Mucosa of stomach (tissue), 1 donor: ENCODE measurements around the gene ACTRT2.

ENCODE experiments used
- H3K27me3 ChIP-seq: one replicate; pipeline ENCODE4 v1.7.0; 2013; ENCODE audit warnings: mild to moderate bottlenecking, low read length; ENCODE audit not compliant: control insufficient read depth, insufficient read depth
- H3K36me3 ChIP-seq: one replicate; pipeline ENCODE4 v1.7.0; 2013; ENCODE audit warnings: low read length; ENCODE audit not compliant: control insufficient read depth, insufficient read depth
- H3K4me1 ChIP-seq: one replicate; pipeline ENCODE4 v1.7.0; 2013; ENCODE audit warnings: mild to moderate bottlenecking, low read length; ENCODE audit not compliant: control insufficient read depth, insufficient read depth
- H3K4me3 ChIP-seq: one replicate; pipeline ENCODE4 v1.7.0; 2013; ENCODE audit warnings: low read length
- H3K9ac ChIP-seq: one replicate; pipeline ENCODE4 v1.7.0; 2013; ENCODE audit warnings: mild to moderate bottlenecking, low read length, moderate library complexity
- H3K9me3 ChIP-seq: one replicate; pipeline ENCODE4 v1.7.0; 2013; ENCODE audit warnings: mild to moderate bottlenecking, low read length, moderate library complexity; ENCODE audit not compliant: control insufficient read depth
- donor health status: Pancreatic carcinoma.

ACTRT2 gene

GRCh38 chr1:2985694-2986548 is 35.3 kb upstream of the ACTRT2 start:
- Histone ChIP-seq H3K9ac (no peak overlapping the region), H3K36me3 (no peaks in the 10 kb centered on the region), H3K4me3 (no peak overlapping the region), H3K4me1 (no peaks in the 10 kb centered on the region), H3K27me3 (no peaks in the 10 kb centered on the region), H3K9me3 (no peaks in the 10 kb centered on the region)

GRCh38 chr1:2986549-2987305 is 34.5 kb upstream of the ACTRT2 start:
- Histone ChIP-seq H3K27me3 (no peaks in the 10 kb centered on the region), H3K4me3 (no peak overlapping the region), H3K9me3 (no peaks in the 10 kb centered on the region), H3K9ac (no peak overlapping the region), H3K36me3 (no peaks in the 10 kb centered on the region), H3K4me1 (no peaks in the 10 kb centered on the region)

- Histone ChIP-seq H3K9ac (no peak overlapping the region), H3K9me3 (no peaks in the 10 kb centered on the region), H3K27me3 (no peaks in the 10 kb centered on the region), H3K4me1 (no peaks in the 10 kb centered on the region), H3K4me3 (no peak overlapping the region), H3K36me3 (no peaks in the 10 kb centered on the region)
These were observed 33.5 kb upstream of the ACTRT2 start for GRCh38 chr1:2987773-2988172.

- H3K36me3 ChIP-seq = no peaks in the 10 kb centered on the region
- no peak overlapping the region for H3K9ac ChIP-seq
- no peaks in the 10 kb centered on the region for H3K4me1 ChIP-seq
- no peaks in the 10 kb centered on the region for H3K9me3 ChIP-seq
- no peak overlapping the region for H3K4me3 ChIP-seq
- no peaks in the 10 kb centered on the region for H3K27me3 ChIP-seq
These were observed 33.0 kb upstream of the ACTRT2 start for GRCh38 chr1:2988256-2988655.

GRCh38 chr1:2989185-2989584 is 32.1 kb upstream of the ACTRT2 start:
- Histone ChIP-seq H3K36me3 (no peaks in the 10 kb centered on the region), H3K9ac (no peak overlapping the region), H3K27me3 (no peaks in the 10 kb centered on the region), H3K4me3 (no peak overlapping the region), H3K9me3 (no peaks in the 10 kb centered on the region), H3K4me1 (no peaks in the 10 kb centered on the region)

GRCh38 chr1:2989976-2990375 is 31.3 kb upstream of the ACTRT2 start:
- H3K4me3 ChIP-seq = no peak overlapping the region
- H3K27me3 ChIP-seq = no peaks in the 10 kb centered on the region
- no peak overlapping the region for H3K9ac ChIP-seq
- H3K4me1 ChIP-seq = no peaks in the 10 kb centered on the region
- H3K9me3 ChIP-seq = no peaks in the 10 kb centered on the region
- no peaks in the 10 kb centered on the region for H3K36me3 ChIP-seq

GRCh38 chr1:2990376-2991115 is 30.7 kb upstream of the ACTRT2 start:
- H3K9ac ChIP-seq = no peak overlapping the region
- H3K9me3 ChIP-seq = no peaks in the 10 kb centered on the region
- H3K4me1 ChIP-seq = no peaks in the 10 kb centered on the region
- no peak overlapping the region for H3K4me3 ChIP-seq
- H3K27me3 ChIP-seq = no peaks in the 10 kb centered on the region
- H3K36me3 ChIP-seq = no peaks in the 10 kb centered on the region

- Histone ChIP-seq H3K36me3 (no peaks in the 10 kb centered on the region), H3K4me1 (no peaks in the 10 kb centered on the region), H3K9ac (no peak overlapping the region), H3K9me3 (no peaks in the 10 kb centered on the region), H3K4me3 (no peak overlapping the region), H3K27me3 (no peaks in the 10 kb centered on the region)
These were observed 29.3 kb upstream of the ACTRT2 start for GRCh38 chr1:2991753-2992495.

GRCh38 chr1:2998503-2999100 is 22.7 kb upstream of the ACTRT2 start:
- H3K36me3 ChIP-seq = no peaks in the 10 kb centered on the region
- no peaks in the 10 kb centered on the region for H3K4me1 ChIP-seq
- peaks cover 7% of the 10 kb centered on the region for H3K27me3 ChIP-seq
- no peaks in the 10 kb centered on the region for H3K9me3 ChIP-seq
- H3K9ac ChIP-seq = no peak overlapping the region
- no peak overlapping the region for H3K4me3 ChIP-seq

- Histone ChIP-seq H3K4me3 (no peak overlapping the region), H3K9ac (no peak overlapping the region), H3K27me3 (peaks cover 10% of the 10 kb centered on the region), H3K36me3 (no peaks in the 10 kb centered on the region), H3K4me1 (no peaks in the 10 kb centered on the region), H3K9me3 (no peaks in the 10 kb centered on the region)
These were observed 22.1 kb upstream of the ACTRT2 start for GRCh38 chr1:2999138-2999537.

GRCh38 chr1:2999571-2999970 is 21.7 kb upstream of the ACTRT2 start:
- H3K9me3 ChIP-seq = no peaks in the 10 kb centered on the region
- H3K9ac ChIP-seq = no peak overlapping the region
- peaks cover 14% of the 10 kb centered on the region for H3K27me3 ChIP-seq
- no peaks in the 10 kb centered on the region for H3K36me3 ChIP-seq
- H3K4me1 ChIP-seq = no peaks in the 10 kb centered on the region
- no peak overlapping the region for H3K4me3 ChIP-seq
